Measurements from ENCODE around the gene CSTF3. TPM values are rescaled to one million over a fixed set of nuclear protein-coding genes. Genes with fewer than 3 reads are reported as not detected.

CSTF3 gene
- 16.4 and 31.5 TPM in 2 replicates for total RNA-seq

DNA sequence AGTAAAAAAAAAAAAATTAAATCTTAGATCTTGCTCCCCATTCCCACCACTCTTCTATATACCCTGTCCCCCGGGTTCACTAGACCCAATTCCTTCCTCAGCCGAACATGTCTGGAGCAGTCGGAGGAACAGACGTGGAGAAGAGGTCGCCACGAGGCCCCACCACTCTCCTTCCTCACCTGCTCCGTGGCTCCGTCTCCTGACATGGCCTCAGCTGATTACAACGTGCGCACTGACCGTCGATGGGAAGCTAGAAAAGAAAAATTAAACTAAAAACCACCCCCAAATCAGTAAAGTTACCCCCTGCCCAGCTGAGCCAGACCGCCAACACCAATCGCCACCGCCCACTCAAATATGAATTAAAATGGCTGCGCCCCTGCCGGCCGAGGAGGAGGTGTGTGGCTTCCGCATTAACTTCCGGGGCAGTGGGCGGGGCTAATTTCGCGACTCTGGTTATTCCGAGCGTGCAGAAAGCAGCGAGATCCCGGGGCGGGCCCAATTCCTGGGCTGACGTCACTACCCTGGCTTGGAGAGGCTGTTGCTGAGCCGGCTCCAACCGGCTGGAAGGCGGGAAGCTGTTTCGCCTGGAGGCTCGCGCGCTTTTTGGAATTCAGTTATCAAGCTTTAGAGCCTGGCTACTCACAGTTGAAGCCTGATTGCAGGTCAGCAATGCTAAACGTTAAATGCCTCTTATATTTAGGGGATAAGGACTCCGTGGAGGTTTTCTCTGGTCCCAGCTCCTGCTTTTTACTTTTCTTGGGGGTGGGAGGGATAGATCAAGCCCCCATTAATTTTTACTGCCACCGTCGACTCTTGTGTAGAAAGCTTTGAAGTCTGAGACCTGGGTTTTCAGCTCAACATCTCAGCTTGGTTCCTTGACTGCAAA lies at the start of gene CSTF3:
Gene CSTF3, minus strand, starts transcription at position 361 of the 886 bp plus-strand sequence. Its CDS starts 155 bp downstream, at position 206.
- peak within 1 kb of the TSS; percentile 93 for H3K4me3 ChIP-seq (ENCODE audit: low read depth, low read length)
- DNase-seq (ENCODE audit: low read depth), result peak; percentile 99
- TF ChIP-seq, protein P1, sequence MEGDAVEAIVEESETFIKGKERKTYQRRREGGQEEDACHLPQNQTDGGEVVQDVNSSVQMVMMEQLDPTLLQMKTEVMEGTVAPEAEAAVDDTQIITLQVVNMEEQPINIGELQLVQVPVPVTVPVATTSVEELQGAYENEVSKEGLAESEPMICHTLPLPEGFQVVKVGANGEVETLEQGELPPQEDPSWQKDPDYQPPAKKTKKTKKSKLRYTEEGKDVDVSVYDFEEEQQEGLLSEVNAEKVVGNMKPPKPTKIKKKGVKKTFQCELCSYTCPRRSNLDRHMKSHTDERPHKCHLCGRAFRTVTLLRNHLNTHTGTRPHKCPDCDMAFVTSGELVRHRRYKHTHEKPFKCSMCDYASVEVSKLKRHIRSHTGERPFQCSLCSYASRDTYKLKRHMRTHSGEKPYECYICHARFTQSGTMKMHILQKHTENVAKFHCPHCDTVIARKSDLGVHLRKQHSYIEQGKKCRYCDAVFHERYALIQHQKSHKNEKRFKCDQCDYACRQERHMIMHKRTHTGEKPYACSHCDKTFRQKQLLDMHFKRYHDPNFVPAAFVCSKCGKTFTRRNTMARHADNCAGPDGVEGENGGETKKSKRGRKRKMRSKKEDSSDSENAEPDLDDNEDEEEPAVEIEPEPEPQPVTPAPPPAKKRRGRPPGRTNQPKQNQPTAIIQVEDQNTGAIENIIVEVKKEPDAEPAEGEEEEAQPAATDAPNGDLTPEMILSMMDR (IDR thresholded peaks at IDR 0.05; ENCODE audit: insufficient read depth, low read depth, low read length), result peak; percentile 44

DNA sequence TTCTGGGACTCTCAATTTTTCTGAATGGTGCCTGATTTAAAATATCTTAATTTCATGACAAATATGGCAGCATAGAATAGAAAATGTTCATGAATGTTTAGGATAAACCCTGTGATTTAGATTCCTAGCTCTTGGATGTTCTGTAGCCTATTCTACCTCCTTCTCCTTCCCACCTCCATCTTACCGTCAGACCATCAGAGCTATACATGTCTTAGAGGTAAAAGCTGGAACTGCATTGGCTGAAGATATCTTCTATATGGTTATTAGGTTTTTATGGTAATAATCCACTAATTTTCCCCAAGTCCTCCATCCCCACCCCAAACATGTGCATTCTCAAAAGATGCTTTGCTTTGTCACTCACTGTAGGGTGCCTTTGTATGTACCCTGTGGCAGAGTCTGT lies 46.9 kb upstream of the CSTF3 start:
- TF ChIP-seq, protein P1 (IDR thresholded peaks at IDR 0.05; ENCODE audit: insufficient read depth, low read depth, low read length), result no peak
- DNase-seq (ENCODE audit: low read depth), result no peak
- H3K4me3 ChIP-seq (ENCODE audit: low read depth, low read length), result no peak overlapping the region

DNA sequence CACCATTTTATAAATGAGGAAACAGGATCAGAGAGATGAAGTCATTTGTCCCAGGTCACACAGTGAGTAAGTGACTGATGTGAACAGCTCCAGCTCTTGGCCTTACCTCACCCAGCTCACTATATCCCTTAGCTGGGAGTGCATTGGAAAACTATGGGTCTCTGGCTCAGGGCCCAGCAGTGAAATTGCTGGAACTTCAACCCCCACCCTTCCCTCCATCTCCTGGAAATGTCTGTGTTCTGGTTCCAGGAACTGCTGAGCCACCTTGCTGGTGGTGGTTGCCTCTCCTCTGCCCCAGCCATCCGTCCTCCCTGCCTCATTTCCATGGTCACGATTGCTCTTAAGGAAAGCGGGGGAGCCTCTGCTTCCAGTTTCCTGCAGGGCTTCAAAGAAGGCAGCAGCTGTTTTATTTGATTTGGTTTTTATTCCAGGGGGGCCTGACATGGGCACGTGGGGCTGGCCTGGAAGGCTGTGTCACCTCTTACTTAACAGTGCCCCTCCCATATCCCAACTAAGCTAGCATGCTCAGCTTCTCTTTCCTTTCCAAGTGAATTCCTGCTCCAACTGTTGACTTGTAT lies 46.2 kb upstream of the CSTF3 start:
- DNase-seq (ENCODE audit: low read depth), result no peak

DNA sequence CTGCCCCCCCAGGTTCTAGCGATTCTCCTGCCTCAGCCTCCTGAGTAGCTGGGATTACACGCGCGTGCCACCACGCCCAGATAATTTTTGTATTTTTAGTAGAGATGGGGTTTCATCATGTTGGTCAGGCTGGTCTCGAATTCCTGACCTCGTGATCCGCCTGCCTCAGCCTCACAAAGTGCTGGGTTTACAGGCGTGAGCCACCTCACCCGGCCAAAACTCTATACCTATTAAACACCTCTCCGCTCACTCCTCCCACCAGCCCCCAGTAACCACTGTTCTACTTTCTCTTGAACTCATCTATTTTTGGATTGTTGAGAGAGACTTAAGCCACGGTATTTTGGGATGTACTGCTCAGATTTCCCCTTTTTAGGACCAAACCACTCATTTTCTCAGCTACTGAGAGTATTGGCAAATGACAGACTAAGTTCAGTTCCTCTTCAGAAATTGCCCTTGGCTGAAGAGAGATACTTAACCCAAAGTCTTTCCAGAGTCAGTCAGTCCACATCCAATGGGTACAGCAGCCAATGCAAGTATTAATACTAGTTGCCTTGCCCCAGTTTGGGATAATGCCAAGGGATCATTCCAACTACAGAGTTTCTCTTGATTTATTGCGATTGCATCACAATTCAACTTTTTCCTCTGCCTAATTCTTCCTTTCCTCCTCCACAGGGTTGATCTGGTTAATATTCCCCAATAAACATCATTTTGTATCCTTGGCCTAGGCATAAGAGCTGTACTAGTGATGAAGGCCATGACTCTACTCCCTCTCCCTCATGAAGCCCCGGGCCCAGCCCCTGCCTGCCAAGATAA lies 36.8 kb upstream of the CSTF3 start:
- no peak overlapping the region for H3K4me3 ChIP-seq (ENCODE audit: low read depth, low read length)
- peak; percentile 20 for DNase-seq (ENCODE audit: low read depth)
- TF ChIP-seq, protein P1 (IDR thresholded peaks at IDR 0.05; ENCODE audit: insufficient read depth, low read depth, low read length), result no peak

More for the DNA sequence above, 46.2 kb upstream of the CSTF3 start:
- TF ChIP-seq, protein P1 (IDR thresholded peaks at IDR 0.05; ENCODE audit: insufficient read depth, low read depth, low read length), result no peak
- H3K4me3 ChIP-seq (ENCODE audit: low read depth, low read length), result no peak overlapping the region

DNA sequence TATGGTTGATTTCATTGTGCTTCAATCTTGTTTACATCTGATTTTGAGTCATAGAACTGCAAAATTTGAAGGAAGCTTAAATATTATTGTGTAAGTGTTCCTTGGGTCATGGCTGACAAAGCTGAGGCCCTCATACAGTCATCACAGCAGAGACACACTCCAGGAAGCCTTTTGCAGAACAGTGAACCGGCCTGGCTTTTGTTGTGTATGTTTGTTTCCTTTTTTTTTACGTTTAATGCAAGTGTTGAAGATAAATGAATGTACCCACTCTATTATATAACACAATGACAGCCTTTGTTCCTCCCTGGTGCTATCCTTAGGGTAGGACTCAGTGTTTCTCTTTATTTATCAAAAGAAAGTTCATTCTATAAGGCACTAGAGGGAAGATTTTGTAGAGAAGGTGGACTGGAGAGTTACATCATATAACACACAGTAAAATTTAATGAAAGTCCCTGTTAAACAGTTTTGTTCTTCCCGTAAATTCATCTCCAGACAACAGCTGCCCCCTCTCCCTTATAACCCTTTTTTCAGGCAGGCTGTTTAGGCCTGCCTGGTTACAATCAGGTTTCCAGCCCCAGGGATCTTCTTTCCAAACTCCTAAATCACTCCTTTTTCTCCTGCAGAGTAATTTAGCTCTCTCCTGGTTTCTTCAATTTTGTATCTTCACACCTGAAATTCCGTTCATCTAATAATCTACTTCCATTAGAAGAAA lies 34.3 kb upstream of the CSTF3 start:
- H3K4me3 ChIP-seq (ENCODE audit: low read depth, low read length), result no peak overlapping the region
- TF ChIP-seq, protein P1 (IDR thresholded peaks at IDR 0.05; ENCODE audit: insufficient read depth, low read depth, low read length), result no peak
- peak; percentile 44 for DNase-seq (ENCODE audit: low read depth)

DNA sequence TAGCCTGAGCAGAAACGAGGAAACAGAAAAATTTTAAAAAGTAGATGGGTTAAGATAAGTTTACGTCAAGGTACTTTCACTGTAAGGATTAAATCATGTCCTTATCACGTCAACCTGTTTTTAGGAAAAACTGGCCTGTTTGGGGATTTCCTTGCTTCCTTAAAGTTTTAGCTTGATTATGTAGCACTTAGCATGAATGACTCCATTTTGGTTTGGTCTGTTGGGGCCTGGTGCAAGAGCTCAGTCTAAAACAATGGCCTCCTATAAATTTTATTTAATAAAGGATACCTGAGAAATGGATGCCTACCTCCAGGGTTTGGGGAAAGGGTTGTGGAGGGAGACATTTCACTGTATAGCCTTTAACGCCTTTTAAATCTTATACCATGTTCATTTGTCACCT lies 33.2 kb upstream of the CSTF3 start:
- no peak for DNase-seq (ENCODE audit: low read depth)
- TF ChIP-seq, protein P1 (IDR thresholded peaks at IDR 0.05; ENCODE audit: insufficient read depth, low read depth, low read length), result no peak
- H3K4me3 ChIP-seq (ENCODE audit: low read depth, low read length), result no peak overlapping the region
